CD14-positive monocyte (primary cell): ENCODE measurements around the gene LEKR1. TPM values are rescaled to one million over a fixed set of nuclear protein-coding genes. Genes with fewer than 3 reads are reported as not detected.

Experiments used
- DNase-seq, 3 donors: peaks; one replicate each; pipeline ENCODE4 v3.0.0-alpha.2; 2011 to 2022
- H2AFZ ChIP-seq: 2 replicates; pipeline ENCODE4 v1.6.0; 2012; ENCODE audit warnings: mild to moderate bottlenecking, low read depth, low read length, inconsistent platforms; ENCODE audit not compliant: insufficient read depth, poor library complexity, severe bottlenecking
- H3K27ac ChIP-seq, 2 donors: 1 replicate in 1 of 2; 2 replicates in 1 of 2; pipeline ENCODE4 v1.5.1; 2012 to 2013; ENCODE audit warnings: low read length in 2 of 2, control low read depth in 1 of 2, inconsistent platforms in 1 of 2, low read depth in 1 of 2, mild to moderate bottlenecking in 1 of 2
- H3K27me3 ChIP-seq, 2 donors: one replicate each; pipeline versions ENCODE4 v1.6.0 to v1.6.1; 2011 to 2013; ENCODE audit warnings: low read length in 2 of 2; ENCODE audit not compliant: control insufficient read depth in 2 of 2, insufficient read depth in 2 of 2
- H3K36me3 ChIP-seq, 2 donors: replicated peaks in 1 of 2; 1 replicate in 1 of 2; 2 replicates in 1 of 2; pipeline versions ENCODE4 v1.5.1 to v1.6.1; 2012 to 2013; ENCODE audit warnings: low read length in 2 of 2, control low read depth in 1 of 2, inconsistent platforms in 1 of 2, mild to moderate bottlenecking in 1 of 2; ENCODE audit not compliant: insufficient read depth in 2 of 2, control insufficient read depth in 1 of 2
- H3K4me1 ChIP-seq, 2 donors: 1 replicate in 1 of 2; 2 replicates in 1 of 2; pipeline versions ENCODE4 v1.5.1 to v1.6.1; 2012 to 2013; ENCODE audit warnings: low read length in 2 of 2, control low read depth in 1 of 2, inconsistent platforms in 1 of 2, mild to moderate bottlenecking in 1 of 2, moderate library complexity in 1 of 2; ENCODE audit not compliant: insufficient read depth in 2 of 2, control insufficient read depth in 1 of 2
- H3K4me2 ChIP-seq: replicated peaks from 2 replicates; pipeline ENCODE3; 2012; ENCODE audit warnings: low read length, moderate library complexity, mild to moderate bottlenecking; ENCODE audit not compliant: poor library complexity, severe bottlenecking; ENCODE audit errors: extremely low read depth
- H3K4me3 ChIP-seq, 3 experiments: fragments of 200-600 bp in 1 of 3; sonication (generic) in 1 of 3; replicated peaks in 1 of 3; 1 replicate in 2 of 3; 2 replicates in 1 of 3; pipeline ENCODE4 v1.5.1; 2011 to 2013; ENCODE audit warnings: low read length in 3 of 3, mild to moderate bottlenecking in 3 of 3, control low read depth in 2 of 3, low read depth in 2 of 3, inconsistent platforms in 1 of 3, moderate library complexity in 1 of 3
- H3K79me2 ChIP-seq: 2 replicates; pipeline ENCODE4 v1.6.0; 2012; ENCODE audit warnings: mild to moderate bottlenecking, control low read depth, inconsistent platforms, low read length, moderate library complexity; ENCODE audit not compliant: insufficient read depth
- H3K9ac ChIP-seq: 2 replicates; pipeline ENCODE4 v1.6.0; 2017; ENCODE audit warnings: low read length, mild to moderate bottlenecking; ENCODE audit not compliant: insufficient read depth, poor library complexity, severe bottlenecking
- H3K9me3 ChIP-seq, 2 donors: replicated peaks in 1 of 2; 1 replicate in 1 of 2; 2 replicates in 1 of 2; pipeline versions ENCODE4 v1.5.1 to v1.6.1; 2012 to 2013; ENCODE audit warnings: low read length in 2 of 2, control low read depth in 1 of 2; ENCODE audit not compliant: control insufficient read depth in 1 of 2, insufficient read depth in 1 of 2
- H4K20me1 ChIP-seq: 2 replicates; pipeline ENCODE4 v1.6.0; 2012; ENCODE audit warnings: mild to moderate bottlenecking, low read length, control low read depth, moderate library complexity; ENCODE audit not compliant: insufficient read depth
- H3K27ac Mint-ChIP-seq, 7 donors: one replicate each; pipeline ENCODE4 v1.8.0; 2020; ENCODE audit warnings: mild to moderate bottlenecking in 7 of 7, mixed read lengths in 7 of 7, moderate library complexity in 6 of 7, inconsistent platforms in 2 of 7
- H3K27me3 Mint-ChIP-seq, 3 donors: one replicate each; pipeline ENCODE4 v1.8.0; 2021 to 2022; ENCODE audit warnings: low read depth in 3 of 3, mild to moderate bottlenecking in 3 of 3, mixed read lengths in 3 of 3, moderate library complexity in 3 of 3, inconsistent platforms in 1 of 3
- H3K36me3 Mint-ChIP-seq, 2 donors: one replicate each; pipeline ENCODE4 v1.8.0; 2020; ENCODE audit warnings: mixed read lengths in 2 of 2, inconsistent platforms in 1 of 2, mild to moderate bottlenecking in 1 of 2
- H3K4me1 Mint-ChIP-seq: one replicate; pipeline ENCODE4 v1.8.0; 2020; ENCODE audit warnings: mild to moderate bottlenecking, mixed read lengths
- H3K4me3 Mint-ChIP-seq, 2 donors: one replicate each; pipeline ENCODE4 v1.8.0; 2020; ENCODE audit warnings: mild to moderate bottlenecking in 2 of 2, mixed read lengths in 2 of 2, moderate library complexity in 1 of 2
- H3K9me3 Mint-ChIP-seq, 7 donors: one replicate each; pipeline ENCODE4 v1.8.0; 2020 to 2022; ENCODE audit warnings: mixed read lengths in 7 of 7, mild to moderate bottlenecking in 6 of 7, moderate library complexity in 6 of 7, inconsistent platforms in 2 of 7
- CTCF ChIP-seq: fragments of 200-600 bp; IDR thresholded peaks from one replicate; pipeline ENCODE4 v1.8.0; 2022; ENCODE audit warnings: antibody characterized with exemption, mild to moderate bottlenecking
- WGBS: methylation state at CpG from one replicate; pipeline ENCODE4 v1.1.5; 2013; ENCODE audit warnings: missing lambda C conversion rate; ENCODE audit not compliant: insufficient coverage; 5-methylcytosine and 5-hydroxymethylcytosine counted together
- intact Hi-C, 2 donors: fragments of 100-400 bp; cut with micrococcal nuclease; formaldehyde crosslinking; loops; one replicate each; pipeline versions ENCODE4 v1.15.0 to v1.15.1; 2023
- polyA plus RNA-seq, 3 donors: library from polyadenylated mRNA; depleted of rRNA in 1 of 3; unstranded in 2 of 3; stranded (reverse) in 1 of 3; fragments of 300-500 nt in 2 of 3; fragments of >200 nt in 1 of 3; fragmentation: Illumina TruSeq in 2 of 3; gene quantifications; 1 replicate in 2 of 3; 2 replicates in 1 of 3; pipeline ENCODE4 v1.2.3, GENCODE V29; 2012 to 2021

Gene LEKR1
- polyA plus RNA-seq, 3 donors, result 0.51 to 0.80 TPM; not detected in 1

- TF ChIP-seq CTCF, result no peak
- Histone ChIP-seq H3K4me3 (no peak overlapping the region), H2AFZ (no peak overlapping the region), H3K27me3 (no peaks in the 10 kb centered on the region), H3K27ac (no peak overlapping the region), H4K20me1 (no peaks in the 10 kb centered on the region), H3K36me3 (no peaks in the 10 kb centered on the region), H3K4me2 (no peak overlapping the region), H3K4me1 (no peaks in the 10 kb centered on the region), H3K9me3 (no peaks in the 10 kb centered on the region), H3K79me2 (no peaks in the 10 kb centered on the region), H3K9ac (no peak overlapping the region)
- no peaks in the 10 kb centered on the region for H3K36me3 Mint-ChIP-seq
- no peaks in the 10 kb centered on the region for H3K27me3 Mint-ChIP-seq
- intact Hi-C loops, result no loop called here
- H3K9me3 Mint-ChIP-seq, result no peaks in the 10 kb centered on the region
- H3K4me3 Mint-ChIP-seq, result no peak overlapping the region
- WGBS, result no CpG with 5 or more reads among the region's 2 CpGs
- no peak for DNase-seq
- no peak overlapping the region for H3K27ac Mint-ChIP-seq
- H3K4me1 Mint-ChIP-seq, result no peaks in the 10 kb centered on the region
Measured at GRCh38 chr3:156906275-156906674, 80.1 kb downstream of the LEKR1 start.

- H3K4me2 ChIP-seq, result no peak overlapping the region
- H3K9me3 Mint-ChIP-seq, result no peaks in the 10 kb centered on the region
- H2AFZ ChIP-seq, result no peak overlapping the region
- H3K4me1 Mint-ChIP-seq, result no peaks in the 10 kb centered on the region
- WGBS, result no CpG with 5 or more reads among the region's 1 CpG
- H3K27me3 ChIP-seq, result no peaks in the 10 kb centered on the region
- H3K4me1 ChIP-seq, result no peaks in the 10 kb centered on the region
- no peaks in the 10 kb centered on the region for H3K79me2 ChIP-seq
- no peaks in the 10 kb centered on the region for H3K9me3 ChIP-seq
- H3K36me3 ChIP-seq, result no peaks in the 10 kb centered on the region
- no peak overlapping the region for H3K9ac ChIP-seq
- no peak for DNase-seq
- no peaks in the 10 kb centered on the region for H3K36me3 Mint-ChIP-seq
- H3K27ac Mint-ChIP-seq, result no peak overlapping the region
- H3K27me3 Mint-ChIP-seq, result no peaks in the 10 kb centered on the region
- H3K4me3 ChIP-seq, result no peak overlapping the region
- TF ChIP-seq CTCF, result no peak
- H4K20me1 ChIP-seq, result no peaks in the 10 kb centered on the region
- H3K4me3 Mint-ChIP-seq, result no peak overlapping the region
- H3K27ac ChIP-seq, result no peak overlapping the region
- intact Hi-C loops, result no loop called here
Measured at GRCh38 chr3:156908398-156908797, 82.2 kb downstream of the LEKR1 start.
